ENCODE data around the gene CHIT1.

DNA sequence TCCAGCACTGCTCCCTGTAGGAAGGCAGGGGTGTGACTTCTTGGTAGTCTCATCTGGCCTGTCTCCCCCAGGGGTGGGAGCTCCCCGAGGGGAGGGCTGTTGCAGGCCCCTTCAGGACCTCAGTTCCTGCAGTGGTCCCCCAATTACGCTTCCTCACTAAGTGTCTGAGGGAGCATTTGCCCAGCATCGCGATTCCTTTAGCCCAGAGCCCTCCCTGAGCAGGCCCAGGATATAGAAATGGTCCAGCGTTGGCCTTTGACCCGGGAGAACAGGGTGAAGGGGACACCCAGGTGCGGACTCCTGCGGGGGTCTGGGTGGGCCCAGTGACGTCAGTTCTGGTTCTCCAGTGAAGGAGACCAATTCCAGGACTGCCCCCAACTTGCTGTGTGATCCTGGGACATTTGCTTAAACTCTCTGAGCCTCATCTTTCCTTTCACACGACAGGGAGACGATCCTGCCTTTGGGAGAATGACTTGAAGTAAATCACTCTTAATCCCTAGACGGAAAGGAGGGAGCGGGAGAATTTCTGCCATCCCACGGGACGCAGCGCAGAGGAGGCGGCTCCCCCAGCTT lies 43.2 kb upstream of the CHIT1 start:
- TF ChIP-seq, protein P1, sequence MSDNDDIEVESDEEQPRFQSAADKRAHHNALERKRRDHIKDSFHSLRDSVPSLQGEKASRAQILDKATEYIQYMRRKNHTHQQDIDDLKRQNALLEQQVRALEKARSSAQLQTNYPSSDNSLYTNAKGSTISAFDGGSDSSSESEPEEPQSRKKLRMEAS (IDR thresholded peaks at IDR 0.05), result no peak
- TF ChIP-seq, protein P2, sequence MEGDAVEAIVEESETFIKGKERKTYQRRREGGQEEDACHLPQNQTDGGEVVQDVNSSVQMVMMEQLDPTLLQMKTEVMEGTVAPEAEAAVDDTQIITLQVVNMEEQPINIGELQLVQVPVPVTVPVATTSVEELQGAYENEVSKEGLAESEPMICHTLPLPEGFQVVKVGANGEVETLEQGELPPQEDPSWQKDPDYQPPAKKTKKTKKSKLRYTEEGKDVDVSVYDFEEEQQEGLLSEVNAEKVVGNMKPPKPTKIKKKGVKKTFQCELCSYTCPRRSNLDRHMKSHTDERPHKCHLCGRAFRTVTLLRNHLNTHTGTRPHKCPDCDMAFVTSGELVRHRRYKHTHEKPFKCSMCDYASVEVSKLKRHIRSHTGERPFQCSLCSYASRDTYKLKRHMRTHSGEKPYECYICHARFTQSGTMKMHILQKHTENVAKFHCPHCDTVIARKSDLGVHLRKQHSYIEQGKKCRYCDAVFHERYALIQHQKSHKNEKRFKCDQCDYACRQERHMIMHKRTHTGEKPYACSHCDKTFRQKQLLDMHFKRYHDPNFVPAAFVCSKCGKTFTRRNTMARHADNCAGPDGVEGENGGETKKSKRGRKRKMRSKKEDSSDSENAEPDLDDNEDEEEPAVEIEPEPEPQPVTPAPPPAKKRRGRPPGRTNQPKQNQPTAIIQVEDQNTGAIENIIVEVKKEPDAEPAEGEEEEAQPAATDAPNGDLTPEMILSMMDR (IDR thresholded peaks at IDR 0.05; ENCODE audit: control extremely low read depth in 1 of 3, insufficient read depth in 1 of 3, low read depth in 1 of 3, low read length in 3 of 3), result no peak
- TF ChIP-seq POLR2A (IDR thresholded peaks at IDR 0.05; ENCODE audit: control extremely low read depth in 1 of 2, low read depth in 2 of 2, low read length in 2 of 2), result no peak
- no peak for TF ChIP-seq RAD21 (IDR thresholded peaks at IDR 0.05 in 1 of 2, conservative IDR thresholded peaks at IDR 0.05 in 1 of 2; ENCODE audit: low read depth in 2 of 2, low read length in 2 of 2)
- TF ChIP-seq RXRA (IDR thresholded peaks at IDR 0.05; ENCODE audit: insufficient read depth, low read depth, low read length), result no peak
- no peak for TF ChIP-seq POLR2AphosphoS5 (IDR thresholded peaks at IDR 0.05; ENCODE audit: low read depth, low read length)
- TF ChIP-seq TEAD4 (IDR thresholded peaks at IDR 0.05; ENCODE audit: low read depth, low read length), result no peak
- no peak for TF ChIP-seq NANOG (IDR thresholded peaks at IDR 0.05; ENCODE audit: insufficient read depth, low read depth, low read length, poor library complexity, severe bottlenecking)
- TF ChIP-seq GTF2F1 (IDR thresholded peaks at IDR 0.05; ENCODE audit: borderline replicate concordance, low read depth, low read length), result no peak
- TF ChIP-seq SP4 (IDR thresholded peaks at IDR 0.05; ENCODE audit: low read length), result no peak
- no peak for TF ChIP-seq EP300 (IDR thresholded peaks at IDR 0.05; ENCODE audit: borderline replicate concordance in 1 of 2, low read depth in 2 of 2, low read length in 2 of 2)

All from H1 (cell line).